ENCODE measurements around the gene RNU6-9. TPM values are rescaled to one million over a fixed set of nuclear protein-coding genes. Genes with fewer than 3 reads are reported as not detected.

RNU6-9 gene
- total and polyA plus RNA-seq, 2 of the 13 experiments (the other 11 are each of a cell fraction or from before 2014, with no cell fraction given), result under 0.01 TPM; not detected in 1

DNA sequence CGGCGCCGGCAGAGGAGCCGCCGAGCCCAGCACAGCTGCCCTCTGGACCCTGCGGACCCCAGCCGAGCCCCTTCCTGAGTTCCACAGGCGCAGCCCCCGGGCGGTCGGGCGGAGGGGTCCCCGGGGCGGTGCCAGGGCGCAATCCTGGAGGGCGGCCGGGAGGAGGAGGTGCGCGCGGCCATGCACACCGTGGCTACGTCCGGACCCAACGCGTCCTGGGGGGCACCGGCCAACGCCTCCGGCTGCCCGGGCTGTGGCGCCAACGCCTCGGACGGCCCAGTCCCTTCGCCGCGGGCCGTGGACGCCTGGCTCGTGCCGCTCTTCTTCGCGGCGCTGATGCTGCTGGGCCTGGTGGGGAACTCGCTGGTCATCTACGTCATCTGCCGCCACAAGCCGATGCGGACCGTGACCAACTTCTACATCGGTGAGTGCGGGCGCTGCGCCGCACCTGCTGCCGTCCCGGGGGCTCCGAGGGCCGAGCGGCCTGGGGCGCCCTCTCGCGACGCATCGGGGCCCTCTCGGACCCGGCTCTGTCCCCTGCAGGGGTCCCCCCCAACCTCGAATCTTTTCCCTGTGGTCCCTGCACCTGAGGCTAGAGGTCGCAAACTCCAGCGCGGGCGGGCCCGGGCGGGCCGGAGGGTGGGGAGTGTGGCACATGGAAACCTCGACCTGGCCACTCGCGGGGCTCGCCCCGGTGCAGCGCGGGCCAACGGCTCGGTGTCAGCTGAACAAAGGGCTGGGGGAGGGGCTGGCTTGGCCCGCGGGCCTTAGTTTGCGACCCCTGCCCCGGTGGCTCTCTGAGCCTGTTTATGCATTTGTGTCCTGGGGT, 24.3 kb downstream of the RNU6-9 start, which contains the start of gene KISS1R (continued):
- no peak for TF ChIP-seq SP1 (IDR thresholded peaks at IDR 0.05)
- peak; percentile 51 for TF ChIP-seq SP1 (CRISPR knock-in tag; IDR thresholded peaks at IDR 0.05)
- peak; percentile 79 for TF ChIP-seq KDM2A (CRISPR knock-in tag; IDR thresholded peaks at IDR 0.05; ENCODE audit: borderline replicate concordance, low read depth)
- 0 out of 2 replicates have a peak, but pooled peaks have one; percentile 32 for TF ChIP-seq ZBTB14 (CRISPR knock-in tag; IDR thresholded peaks at IDR 0.05)
- 0 out of 2 replicates have a peak, but pooled peaks have one; percentile 41 for TF ChIP-seq PRDM15 (CRISPR knock-in tag; IDR thresholded peaks at IDR 0.05)
- peak; percentile 41; the same call in 1 of the 2 replicates for TF ChIP-seq RBFOX2 (IDR thresholded peaks at IDR 0.05; ENCODE audit: low read depth, low read length)
- 0 out of 2 replicates have a peak, but pooled peaks have one; percentile 22 for TF ChIP-seq KLF11 (CRISPR knock-in tag; IDR thresholded peaks at IDR 0.05)
- TF ChIP-seq FOXK1 (CRISPR knock-in tag; IDR thresholded peaks at IDR 0.05; ENCODE audit: borderline replicate concordance, low read depth), result peak; percentile 36; the same call in 1 of the 2 replicates
- TF ChIP-seq ZNF180 (CRISPR knock-in tag; IDR thresholded peaks at IDR 0.05; ENCODE audit: borderline replicate concordance, low read depth), result 0 out of 2 replicates have a peak, but pooled peaks have one; percentile 28
- 0 out of 2 replicates have a peak, but pooled peaks have one; percentile 45 for TF ChIP-seq KLF9 (CRISPR knock-in tag; IDR thresholded peaks at IDR 0.05; ENCODE audit: low read depth)
- TF ChIP-seq TFAP4 (IDR thresholded peaks at IDR 0.05; ENCODE audit: borderline replicate concordance, low read depth), result peak; percentile 39; the same call in 1 of the 2 replicates
- TF ChIP-seq, protein P1, sequence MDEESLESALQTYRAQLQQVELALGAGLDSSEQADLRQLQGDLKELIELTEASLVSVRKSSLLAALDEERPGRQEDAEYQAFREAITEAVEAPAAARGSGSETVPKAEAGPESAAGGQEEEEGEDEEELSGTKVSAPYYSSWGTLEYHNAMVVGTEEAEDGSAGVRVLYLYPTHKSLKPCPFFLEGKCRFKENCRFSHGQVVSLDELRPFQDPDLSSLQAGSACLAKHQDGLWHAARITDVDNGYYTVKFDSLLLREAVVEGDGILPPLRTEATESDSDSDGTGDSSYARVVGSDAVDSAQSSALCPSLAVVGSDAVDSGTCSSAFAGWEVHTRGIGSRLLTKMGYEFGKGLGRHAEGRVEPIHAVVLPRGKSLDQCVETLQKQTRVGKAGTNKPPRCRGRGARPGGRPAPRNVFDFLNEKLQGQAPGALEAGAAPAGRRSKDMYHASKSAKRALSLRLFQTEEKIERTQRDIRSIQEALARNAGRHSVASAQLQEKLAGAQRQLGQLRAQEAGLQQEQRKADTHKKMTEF (CRISPR knock-in tag; IDR thresholded peaks at IDR 0.05), result peak; percentile 67; the same call in 1 of the 2 replicates
- TF ChIP-seq U2AF1 (optimal IDR thresholded peaks at IDR 0.05; ENCODE audit: low read depth, low read length), result no peak
- TF ChIP-seq SMARCE1 (IDR thresholded peaks at IDR 0.05; ENCODE audit: borderline replicate concordance), result no peak
- peak; percentile 80 for TF ChIP-seq MAX (IDR thresholded peaks at IDR 0.05)
- TF ChIP-seq NFKBIZ (CRISPR knock-in tag; IDR thresholded peaks at IDR 0.05), result 0 out of 2 replicates have a peak, but pooled peaks have one; percentile 28

Measured in HepG2 (cell line).